IPS-11a (cell line): Measurements from ENCODE around the gene PRAMEF11.

Source experiments
- H3K4me3 ChIP-seq: one replicate; pipeline ENCODE4 v1.5.1; 2013; ENCODE audit warnings: low read depth, low read length, control low read depth

The PRAMEF11 gene

DNA sequence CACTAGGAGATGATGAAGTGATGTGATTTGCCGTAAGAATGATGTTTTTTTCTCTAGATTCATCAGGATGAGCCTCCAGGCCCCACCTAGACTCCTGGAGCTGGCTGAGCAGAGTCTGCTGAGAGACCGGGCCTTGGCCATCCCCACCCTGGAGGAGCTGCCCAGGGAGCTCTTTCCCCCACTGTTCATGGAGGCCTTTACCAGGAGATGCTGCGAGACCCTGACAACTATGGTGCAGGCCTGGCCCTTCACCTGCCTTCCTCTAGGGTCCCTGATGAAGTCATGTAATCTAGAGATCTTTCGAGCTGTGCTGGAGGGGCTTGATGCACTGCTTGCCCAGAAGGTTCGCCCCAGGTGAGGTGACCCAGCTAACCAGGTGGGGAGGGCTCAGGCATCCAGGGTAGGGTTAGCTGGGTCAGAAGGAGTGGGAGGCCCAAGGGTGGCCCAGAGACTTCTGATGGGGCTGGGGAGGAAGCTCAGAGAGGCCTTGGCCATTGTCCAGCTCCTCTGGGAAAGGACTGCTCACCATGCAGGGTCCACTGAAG is 56.3 kb downstream of the PRAMEF11 start:
- no peak overlapping the region for H3K4me3 ChIP-seq
